ACC112 (cell line): Measurements from ENCODE around the gene MACROD1.
A peak's percentile ranks its signal among the peaks of the same experiment; 100 is the strongest.

Experiments used
- H2AFZ ChIP-seq: fragments of 200-600 bp; sonication (generic); one replicate; pipeline ENCODE4 v1.6.0; 2017; ENCODE audit warnings: antibody characterized with exemption, low read length; ENCODE audit not compliant: unreplicated experiment
- H3K27ac ChIP-seq: fragments of 200-600 bp; sonication (generic); 2 replicates; pipeline ENCODE4 v1.5.1; 2014; ENCODE audit warnings: low read depth, mild to moderate bottlenecking, antibody characterized with exemption, low read length, moderate library complexity
- H3K27me3 ChIP-seq: fragments of 200-600 bp; sonication (generic); 2 replicates; pipeline ENCODE4 v1.6.1; 2014; ENCODE audit warnings: mild to moderate bottlenecking, antibody characterized with exemption, low read length, moderate library complexity, mixed read lengths; ENCODE audit not compliant: insufficient read depth
- H3K36me3 ChIP-seq: fragments of 200-600 bp; sonication (generic); 2 replicates; pipeline ENCODE4 v1.6.1; 2016; ENCODE audit warnings: mild to moderate bottlenecking, antibody characterized with exemption, low read length, moderate library complexity, mixed read lengths; ENCODE audit not compliant: insufficient read depth
- H3K4me1 ChIP-seq: fragments of 200-600 bp; sonication (generic); one replicate; pipeline ENCODE4 v1.6.1; 2016; ENCODE audit warnings: low read length, mixed read lengths; ENCODE audit not compliant: insufficient read depth, unreplicated experiment, control insufficient read depth
- H3K4me3 ChIP-seq: fragments of 200-600 bp; sonication (generic); 2 replicates; pipeline ENCODE4 v1.5.1; 2014; ENCODE audit warnings: mild to moderate bottlenecking, low read depth, low read length
- H3K79me2 ChIP-seq: fragments of 200-600 bp; sonication (generic); one replicate; pipeline ENCODE4 v1.6.0; 2016; ENCODE audit warnings: low read length; ENCODE audit not compliant: control insufficient read depth, unreplicated experiment, insufficient read depth

MACROD1 gene

DNA sequence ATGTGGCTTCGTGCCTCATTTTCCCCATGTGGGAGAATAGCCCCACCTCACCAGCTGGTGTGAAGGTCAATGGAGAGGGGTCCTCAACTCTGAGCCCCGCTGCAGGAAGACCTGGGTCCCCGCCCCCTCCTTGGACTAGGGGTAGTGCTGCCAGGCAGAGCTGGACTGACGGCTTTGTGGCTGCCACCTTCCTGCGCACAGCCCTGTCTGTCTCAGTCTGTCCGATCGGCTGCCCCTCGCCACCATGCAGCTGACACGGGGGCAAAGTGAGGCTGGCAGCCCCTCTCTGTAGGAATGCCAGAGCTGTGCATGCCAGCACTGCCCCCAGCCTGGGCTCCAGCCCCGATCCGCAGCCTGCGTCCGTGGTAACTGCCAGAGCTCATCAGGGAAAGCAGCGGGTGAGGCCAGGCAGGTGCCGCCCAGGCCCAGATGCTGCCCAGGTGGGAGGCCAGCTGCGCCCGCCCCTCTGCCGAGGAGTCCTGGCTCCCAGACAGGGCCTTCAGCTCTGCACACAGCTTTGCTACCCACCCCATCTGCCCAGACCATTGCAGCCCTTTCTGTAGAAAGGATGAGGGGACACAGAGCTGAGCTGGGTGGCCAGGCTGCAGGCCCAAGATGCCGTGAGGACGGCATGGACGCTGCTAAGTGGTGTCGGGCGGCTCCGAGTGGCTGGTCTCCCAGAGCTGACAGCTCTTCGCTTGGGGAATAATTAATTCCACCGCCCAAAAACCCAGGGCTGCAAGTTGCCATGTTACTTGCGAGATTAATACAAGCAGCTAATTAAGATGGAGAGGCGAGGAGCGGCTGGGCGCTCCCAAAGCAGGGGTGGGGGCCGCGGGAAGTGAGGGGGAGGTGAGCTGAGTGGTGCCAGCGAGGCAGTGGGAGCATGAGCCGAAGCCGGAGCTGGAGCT is 149.7 kb downstream of the MACROD1 start:
- H3K4me1 ChIP-seq = no peaks in the 10 kb centered on the region
- H3K27ac ChIP-seq = no peak overlapping the region
- no peak overlapping the region for H3K4me3 ChIP-seq
- H3K36me3 ChIP-seq = no peaks in the 10 kb centered on the region
- no peaks in the 10 kb centered on the region for H3K79me2 ChIP-seq
- no peaks in the 10 kb centered on the region for H3K27me3 ChIP-seq
- no peak overlapping the region for H2AFZ ChIP-seq

DNA sequence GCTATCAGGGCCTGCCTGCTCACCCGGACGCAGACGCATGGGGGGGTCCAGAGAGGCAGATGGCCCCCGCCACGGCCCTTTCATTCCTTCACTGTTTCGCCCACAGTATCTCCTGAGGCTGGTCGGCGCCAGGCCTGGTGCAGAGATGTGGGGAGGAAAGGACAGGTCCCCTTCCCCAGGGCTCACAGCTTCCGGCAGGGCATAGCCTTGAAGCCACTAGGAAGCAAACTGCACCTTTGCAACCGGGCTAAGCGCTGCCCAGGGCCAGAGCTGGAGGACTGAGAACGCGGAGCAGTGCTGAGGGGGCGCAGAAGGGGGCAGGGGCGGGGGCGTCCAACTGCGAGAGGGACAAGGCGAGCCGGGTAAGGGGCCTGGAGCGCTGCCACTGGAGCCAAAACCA is 150.4 kb downstream of the MACROD1 start:
- Histone ChIP-seq H3K27ac (no peak overlapping the region), H3K79me2 (no peaks in the 10 kb centered on the region), H2AFZ (no peak overlapping the region), H3K4me3 (no peak overlapping the region), H3K27me3 (no peaks in the 10 kb centered on the region), H3K36me3 (no peaks in the 10 kb centered on the region), H3K4me1 (no peaks in the 10 kb centered on the region)

DNA sequence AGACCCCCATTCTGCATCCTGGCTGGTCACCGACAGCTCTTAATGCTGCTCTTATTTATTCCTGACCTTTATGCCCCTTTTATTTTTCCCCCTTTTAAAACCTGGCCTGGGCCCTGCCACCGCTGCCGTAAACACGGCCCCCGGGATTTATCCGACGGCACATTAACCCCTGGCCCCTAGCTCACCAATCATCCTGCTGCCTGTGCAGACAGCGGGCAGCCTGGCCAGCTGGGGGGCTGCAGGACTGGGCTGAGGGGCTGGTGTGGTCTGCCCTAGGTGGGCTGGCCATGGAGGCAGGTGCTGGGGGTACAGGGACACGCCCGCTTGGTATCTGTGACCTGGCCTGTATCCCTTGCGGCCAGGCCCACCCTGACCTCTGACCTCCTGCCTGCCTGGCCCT is 151.6 kb downstream of the MACROD1 start:
- Histone ChIP-seq H3K27ac (no peak overlapping the region), H3K36me3 (no peaks in the 10 kb centered on the region), H2AFZ (no peak overlapping the region), H3K4me1 (no peaks in the 10 kb centered on the region), H3K27me3 (no peaks in the 10 kb centered on the region), H3K79me2 (no peaks in the 10 kb centered on the region), H3K4me3 (no peak overlapping the region)

DNA sequence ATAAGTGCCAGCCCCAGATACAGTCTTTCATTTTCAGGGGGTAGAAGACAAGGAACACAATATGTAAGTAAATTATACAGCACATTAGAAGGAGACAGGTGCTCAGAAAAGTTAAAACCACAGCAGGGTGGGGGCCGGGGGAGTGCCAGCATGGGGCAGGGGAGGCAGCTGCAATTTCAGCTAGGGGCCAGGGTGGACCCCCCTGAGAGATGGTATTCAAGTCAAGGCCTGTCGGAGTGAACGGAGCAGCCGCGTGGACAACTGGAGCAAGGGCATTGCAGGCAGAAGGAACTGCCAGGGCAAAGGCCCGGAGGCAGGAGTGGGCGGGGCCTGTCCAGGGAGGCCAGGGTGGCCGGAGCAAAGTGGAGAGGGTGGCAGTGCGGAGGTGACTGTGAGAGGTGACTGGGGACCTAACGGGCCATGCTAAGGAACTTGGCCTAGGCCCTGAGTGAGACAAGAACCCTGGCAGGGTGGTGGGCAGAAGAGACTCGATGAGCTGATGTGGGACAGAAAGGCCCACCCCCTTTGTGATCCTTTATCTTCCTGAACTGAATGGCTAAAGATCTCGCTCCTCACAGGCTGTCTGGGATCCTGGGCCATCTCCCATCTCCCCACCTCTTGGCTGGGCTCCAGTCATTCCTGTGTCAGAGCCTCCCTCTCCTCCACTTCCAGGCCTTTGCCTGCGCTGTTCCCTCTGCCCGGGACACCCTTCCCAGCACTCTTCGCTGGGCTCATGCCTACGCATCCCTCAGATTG is 152.6 kb downstream of the MACROD1 start:
- H3K4me1 ChIP-seq = no peaks in the 10 kb centered on the region
- no peaks in the 10 kb centered on the region for H3K79me2 ChIP-seq
- no peak overlapping the region for H2AFZ ChIP-seq
- no peak overlapping the region for H3K4me3 ChIP-seq
- no peak overlapping the region for H3K27ac ChIP-seq
- H3K36me3 ChIP-seq = no peaks in the 10 kb centered on the region
- H3K27me3 ChIP-seq = no peaks in the 10 kb centered on the region

DNA sequence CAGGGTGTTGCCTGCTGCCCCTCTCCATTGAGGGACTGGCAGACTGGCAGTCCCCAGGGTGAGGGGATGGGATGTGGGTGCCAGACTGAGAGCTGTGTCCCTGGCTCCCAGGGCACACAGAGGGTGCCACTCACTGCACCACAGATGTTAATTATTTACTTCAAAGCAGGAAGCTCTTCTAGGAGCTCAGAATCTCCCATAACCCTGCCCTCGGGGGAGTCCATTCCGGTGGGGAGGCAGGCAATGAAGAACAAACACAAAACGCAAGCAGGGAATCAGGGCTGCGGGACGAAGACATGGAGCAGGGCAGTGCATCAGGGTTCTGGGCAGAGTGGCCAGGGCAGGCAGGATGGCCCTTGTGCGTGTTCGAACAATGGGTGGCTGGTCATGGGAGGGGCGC is 154.5 kb downstream of the MACROD1 start:
- Histone ChIP-seq H2AFZ (no peak overlapping the region), H3K27ac (no peak overlapping the region), H3K36me3 (no peaks in the 10 kb centered on the region), H3K4me1 (peaks cover 10% of the 10 kb centered on the region), H3K27me3 (no peaks in the 10 kb centered on the region), H3K79me2 (no peaks in the 10 kb centered on the region), H3K4me3 (no peak overlapping the region)

DNA sequence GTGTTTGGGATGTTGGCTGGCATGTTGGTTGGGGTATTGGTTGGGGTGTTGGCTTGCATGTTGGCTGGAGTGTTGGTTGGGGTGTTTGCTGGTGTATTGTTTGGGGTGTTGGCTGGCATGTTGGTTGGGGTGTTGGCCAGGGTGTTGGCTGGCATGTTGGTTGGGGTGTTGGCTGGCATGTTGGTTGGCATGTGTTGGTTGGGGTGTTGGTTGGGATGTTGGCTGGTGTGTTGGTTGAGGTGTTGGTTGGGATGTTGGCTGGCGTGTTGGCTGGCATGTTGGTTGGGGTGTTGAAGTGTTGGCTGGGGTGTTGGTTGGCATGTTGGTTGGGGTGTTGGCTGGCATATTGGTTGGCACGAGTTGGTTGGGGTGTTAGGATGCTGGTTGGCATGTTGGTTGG is 155.1 kb downstream of the MACROD1 start:
- H3K27ac ChIP-seq = no peak overlapping the region
- H2AFZ ChIP-seq = no peak overlapping the region
- H3K36me3 ChIP-seq = no peaks in the 10 kb centered on the region
- peaks cover 10% of the 10 kb centered on the region for H3K4me1 ChIP-seq
- no peaks in the 10 kb centered on the region for H3K27me3 ChIP-seq
- H3K4me3 ChIP-seq = no peak overlapping the region
- H3K79me2 ChIP-seq = no peaks in the 10 kb centered on the region

DNA sequence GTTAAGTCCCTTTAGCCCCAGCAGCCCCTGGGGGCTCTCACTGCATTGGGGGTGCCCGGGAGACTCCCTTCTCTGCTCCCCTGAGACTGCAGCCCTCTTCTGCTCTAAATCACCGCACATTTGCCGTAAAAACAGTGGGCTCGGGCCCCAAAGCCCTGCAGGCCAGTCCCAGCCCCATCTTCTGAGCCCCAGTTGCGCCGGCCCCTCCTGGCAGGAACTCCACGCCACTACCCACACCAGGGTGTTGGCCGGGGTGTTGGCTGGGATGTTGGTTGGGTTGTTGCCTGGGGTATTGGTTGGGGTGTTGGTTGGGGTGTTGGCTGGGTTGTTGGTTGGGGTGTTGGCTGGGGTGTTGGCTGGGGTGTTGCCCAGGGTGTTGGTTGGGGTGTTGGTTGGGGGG is 156.2 kb downstream of the MACROD1 start:
- Histone ChIP-seq H2AFZ (no peak overlapping the region), H3K27me3 (no peaks in the 10 kb centered on the region), H3K27ac (no peak overlapping the region), H3K4me1 (peaks cover 10% of the 10 kb centered on the region), H3K79me2 (no peaks in the 10 kb centered on the region), H3K4me3 (no peak overlapping the region), H3K36me3 (no peaks in the 10 kb centered on the region)

DNA sequence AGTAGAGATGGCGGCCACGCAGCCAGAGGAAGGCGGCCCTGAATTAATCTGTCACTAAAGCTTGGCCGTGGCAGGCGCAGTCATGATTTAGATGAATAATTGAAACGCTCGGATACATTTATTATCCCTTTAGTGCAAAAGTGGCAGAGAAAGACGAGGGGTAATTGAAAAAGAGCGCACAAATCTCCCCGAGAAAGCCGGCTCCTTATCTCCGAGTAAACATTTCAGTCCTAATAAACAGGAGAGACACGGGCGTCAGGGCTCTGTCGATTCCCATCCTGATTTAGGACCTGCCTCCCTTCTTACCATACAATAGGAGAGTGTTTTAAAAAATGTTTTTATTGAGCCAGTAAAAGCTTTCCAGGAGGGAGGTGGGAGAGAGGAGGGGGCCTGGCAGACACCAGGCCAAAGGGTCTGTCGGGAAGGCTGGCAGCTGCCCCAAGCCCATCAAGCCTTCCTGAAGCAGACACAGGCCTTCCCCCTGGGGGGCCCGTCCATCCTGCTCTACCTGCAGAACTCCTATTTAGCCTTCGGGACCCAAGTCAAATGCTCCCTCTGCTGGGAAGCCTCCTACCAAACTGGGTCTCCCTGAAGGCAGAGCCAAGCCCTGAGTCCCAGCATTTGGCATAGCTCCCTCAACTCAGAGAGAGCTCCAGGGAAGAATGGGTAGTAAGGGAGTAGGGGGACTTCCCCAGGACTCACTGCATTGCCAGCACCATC is 156.8 kb downstream of the MACROD1 start:
- Histone ChIP-seq H3K36me3 (no peaks in the 10 kb centered on the region), H3K79me2 (no peaks in the 10 kb centered on the region), H3K27ac (no peak overlapping the region), H3K4me3 (no peak overlapping the region), H3K4me1 (peaks cover 10% of the 10 kb centered on the region), H3K27me3 (no peaks in the 10 kb centered on the region), H2AFZ (no peak overlapping the region)

- Histone ChIP-seq H3K79me2 (no peaks in the 10 kb centered on the region), H3K4me1 (peaks cover 10% of the 10 kb centered on the region), H2AFZ (no peak overlapping the region), H3K4me3 (peak overlapping the region; percentile 63; the same call in 1 of the 2 replicates), H3K27me3 (no peaks in the 10 kb centered on the region), H3K27ac (no peak overlapping the region), H3K36me3 (no peaks in the 10 kb centered on the region)
Observed at GRCh38 chr11:64008283-64008913, 157.5 kb downstream of the MACROD1 start.

DNA sequence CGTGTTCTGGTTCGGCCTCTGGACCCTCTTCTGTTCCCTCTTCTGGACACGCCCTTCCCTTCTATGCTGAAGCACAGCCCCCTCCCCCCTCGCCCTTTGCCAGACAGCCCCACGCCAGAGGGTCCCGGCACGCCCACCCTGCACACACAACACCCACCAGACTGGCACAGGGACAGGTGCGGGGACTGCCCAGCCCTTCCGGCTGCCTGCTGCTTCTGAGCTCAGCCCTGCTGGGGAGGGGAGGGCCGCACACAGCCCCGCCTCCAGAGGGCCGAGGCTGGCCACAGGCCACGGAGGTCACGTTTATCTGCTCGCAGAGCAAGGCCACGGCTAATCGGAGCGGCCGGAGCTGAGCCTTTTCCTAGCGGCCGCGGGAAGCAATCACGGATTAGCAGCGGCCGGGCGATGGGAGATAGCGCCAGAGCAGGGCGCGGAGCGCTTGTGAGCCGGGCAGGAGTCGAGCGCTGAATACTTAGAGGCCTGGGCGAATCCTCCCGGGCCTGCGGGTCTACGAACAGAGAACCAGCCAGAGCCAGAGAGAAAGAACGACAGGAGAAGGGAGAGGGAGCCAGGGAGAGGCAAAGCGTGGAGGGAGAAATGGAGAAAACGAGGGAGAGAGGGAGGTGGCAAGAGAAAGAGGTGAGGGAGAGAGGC is 158.2 kb downstream of the MACROD1 start:
- Histone ChIP-seq H3K4me3 (peak overlapping the region; percentile 63), H3K27me3 (no peaks in the 10 kb centered on the region), H2AFZ (peak overlapping the region; percentile 17), H3K36me3 (no peaks in the 10 kb centered on the region), H3K4me1 (peaks cover 10% of the 10 kb centered on the region), H3K27ac (no peak overlapping the region), H3K79me2 (no peaks in the 10 kb centered on the region)
